HG03039 (cell line): ENCODE data around the gene FAM221B.

Experiments
- ATAC-seq: cut with Tn5 transposase; IDR thresholded peaks from one replicate; pipeline ENCODE4 v1.9.1; 2021; ENCODE audit warnings: mild to moderate bottlenecking, moderate library complexity; ENCODE audit not compliant: unreplicated experiment

Gene FAM221B

DNA sequence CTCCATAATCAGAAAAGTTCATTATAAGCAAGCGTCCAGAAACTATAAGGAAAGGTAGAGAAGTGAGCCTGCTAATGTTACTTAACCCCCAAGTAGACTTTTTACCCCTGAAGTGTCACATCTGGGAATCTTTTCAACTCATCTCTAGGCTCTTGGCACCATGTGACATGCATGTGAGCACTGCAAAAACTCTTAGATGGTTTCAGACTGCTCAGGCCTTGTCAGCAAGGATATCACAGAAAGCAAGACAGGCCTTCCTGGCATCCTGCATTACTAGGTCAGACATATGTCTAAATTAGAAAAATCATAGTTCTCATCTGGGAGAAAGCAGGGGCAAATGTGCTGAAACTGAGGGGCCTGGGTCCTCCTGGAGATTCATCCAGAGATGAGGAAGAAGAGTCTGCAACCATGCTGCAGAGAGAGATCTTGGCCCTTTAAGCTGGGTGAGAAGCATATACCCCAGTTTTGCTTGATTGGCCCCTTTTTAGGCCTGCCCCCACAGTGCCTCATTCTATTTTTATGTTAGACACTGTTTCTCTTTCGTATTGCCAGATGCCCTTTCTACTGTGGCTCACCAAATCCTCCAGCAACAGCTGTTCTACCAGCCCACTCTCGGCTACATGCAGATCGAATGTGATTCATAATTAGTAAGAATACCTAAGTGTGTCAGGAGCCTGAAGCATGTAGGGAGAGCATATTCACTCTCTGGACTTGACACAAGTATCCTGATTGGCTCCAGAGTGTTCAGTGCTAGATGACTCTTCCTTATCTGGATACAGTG, 19.4 kb upstream of the FAM221B start:
- ATAC-seq: peak; percentile 82

DNA sequence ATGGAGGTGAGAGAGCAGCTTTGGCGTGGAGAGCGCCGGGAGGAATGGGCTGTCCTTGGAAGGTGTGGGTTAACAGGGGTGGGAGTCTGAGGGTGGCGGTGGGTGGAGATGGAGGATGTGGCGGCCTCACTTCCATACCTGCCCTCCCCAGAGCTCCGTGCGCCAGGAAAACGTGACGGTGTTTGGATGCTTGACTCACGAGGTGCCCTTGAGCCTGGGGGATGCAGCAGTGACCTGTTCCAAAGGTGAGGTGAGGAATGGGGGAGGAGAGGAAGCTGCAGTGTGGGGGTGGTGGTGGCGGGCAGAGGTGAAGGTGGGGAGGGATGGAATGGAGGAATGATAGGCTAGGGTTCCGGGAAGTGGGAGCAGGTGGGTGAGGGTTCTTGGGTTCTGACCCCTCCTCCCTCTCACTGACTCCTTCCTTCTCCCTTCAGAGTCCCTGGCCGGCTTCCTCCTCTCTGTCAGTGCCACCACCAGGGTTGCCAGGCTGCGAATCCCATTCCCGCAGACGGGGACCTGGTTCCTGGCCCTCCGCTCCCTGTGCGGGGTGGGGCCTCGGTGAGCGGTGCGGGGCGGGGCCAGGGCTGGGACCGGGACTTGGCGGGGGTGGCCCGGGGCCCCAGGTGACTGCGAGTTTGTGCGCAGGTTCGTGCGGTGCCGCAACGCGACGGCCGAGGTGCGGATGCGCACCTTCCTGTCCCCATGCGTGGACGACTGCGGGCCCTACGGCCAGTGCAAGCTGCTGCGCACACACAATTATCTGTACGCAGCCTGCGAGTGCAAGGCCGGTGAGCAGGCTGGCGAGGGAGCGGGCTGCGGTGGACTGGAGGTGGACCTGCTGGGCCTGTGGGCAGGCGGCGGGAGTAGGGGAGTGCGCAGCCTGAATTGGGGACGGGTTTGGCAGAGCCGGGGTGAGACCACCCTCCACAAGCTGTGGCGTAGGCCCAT, 17.6 kb upstream of the FAM221B start:
- no peak for ATAC-seq

GRCh38 chr9:35844628-35845270, 16.2 kb upstream of the FAM221B start:
- no peak for ATAC-seq

DNA sequence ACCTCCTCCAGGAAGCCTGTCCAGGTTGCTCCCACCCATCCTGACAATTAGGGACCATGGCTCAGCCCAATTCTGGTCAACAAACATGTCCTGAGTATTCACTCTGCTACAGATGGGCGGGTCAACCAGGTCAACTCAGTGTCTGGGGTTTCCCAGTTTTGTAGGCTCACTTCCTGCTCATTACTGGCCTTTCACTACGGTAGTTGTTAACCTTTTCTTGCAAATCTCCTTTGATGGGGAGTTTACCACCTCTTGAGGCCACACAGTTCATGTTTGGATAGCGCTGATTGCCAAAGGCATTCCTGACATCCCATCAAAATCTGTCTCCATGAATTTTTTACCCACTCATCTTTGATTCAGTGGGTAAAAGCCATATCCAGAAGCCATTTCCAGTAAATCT, 14.3 kb upstream of the FAM221B start:
- ATAC-seq: peak; percentile 64

- no peak for ATAC-seq
Observed at GRCh38 chr9:35842020-35842745, 13.7 kb upstream of the FAM221B start.

- no peak for ATAC-seq
Observed at GRCh38 chr9:35841645-35841900, 13.0 kb upstream of the FAM221B start.

- no peak for ATAC-seq
Observed at GRCh38 chr9:35840881-35841644, 12.5 kb upstream of the FAM221B start.

GRCh38 chr9:35839926-35840325, 11.4 kb upstream of the FAM221B start:
- ATAC-seq: no peak

DNA sequence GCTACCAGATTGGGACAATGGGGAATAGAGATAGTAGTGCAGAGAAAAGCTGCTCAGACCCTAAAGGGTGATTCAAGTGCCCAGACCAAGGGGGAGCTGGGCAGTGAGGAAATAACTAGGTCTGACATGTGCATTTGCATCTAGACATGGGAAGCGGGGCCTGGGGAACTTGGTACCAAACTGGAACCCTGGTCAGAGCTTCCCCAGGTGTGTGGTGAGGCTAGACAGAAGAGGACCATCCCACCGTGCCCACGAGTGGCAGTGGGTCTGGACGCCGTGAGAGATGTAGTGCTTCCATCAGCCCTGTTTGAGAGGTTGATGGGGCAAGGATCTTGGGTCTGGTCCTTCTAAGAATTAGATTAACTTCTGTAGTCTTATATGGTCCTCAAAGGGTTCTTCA, 8.1 kb upstream of the FAM221B start:
- ATAC-seq: no peak

GRCh38 chr9:35835766-35836165, 7.2 kb upstream of the FAM221B start:
- no peak for ATAC-seq

GRCh38 chr9:35835216-35835632, 6.7 kb upstream of the FAM221B start:
- ATAC-seq: no peak

GRCh38 chr9:35834260-35835215, 6.0 kb upstream of the FAM221B start:
- no peak for ATAC-seq

GRCh38 chr9:35832814-35833213, 4.3 kb upstream of the FAM221B start:
- ATAC-seq: no peak

DNA sequence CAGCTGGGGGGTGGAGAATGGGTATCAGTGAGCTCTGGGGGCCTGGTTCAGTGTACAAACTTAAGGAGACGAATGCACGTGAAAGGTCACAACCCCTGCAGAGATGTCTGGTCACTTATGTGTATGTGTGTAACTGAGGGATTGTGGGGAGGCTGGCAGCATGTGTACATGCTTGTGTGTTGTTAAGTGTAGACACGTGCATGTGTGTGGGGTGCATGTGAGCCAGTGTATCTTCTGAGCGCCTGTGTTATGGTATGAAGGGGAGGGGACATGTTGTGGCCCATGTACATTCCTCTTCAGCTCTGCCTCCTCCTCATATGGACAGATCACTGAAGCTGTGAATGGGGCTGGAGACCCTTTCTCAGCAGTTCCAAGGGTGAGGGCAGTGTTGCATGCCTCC, 2.5 kb upstream of the FAM221B start:
- ATAC-seq: no peak

DNA sequence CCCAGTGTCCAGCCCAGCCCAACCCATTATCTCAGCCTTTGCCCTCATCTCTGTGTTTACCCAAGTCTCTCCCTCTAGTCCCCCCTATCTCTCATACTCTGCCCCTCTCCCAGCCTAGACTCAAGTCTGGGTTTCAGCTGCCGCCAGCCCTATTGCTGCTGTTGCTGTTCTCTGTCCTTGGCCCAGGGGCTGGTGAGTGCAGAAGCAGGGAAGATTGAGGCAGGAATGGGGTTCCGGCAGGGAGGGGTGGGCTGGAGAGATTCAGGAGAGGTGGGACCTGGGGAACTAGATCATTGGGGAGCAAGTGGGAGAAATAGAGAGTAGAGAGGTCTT, 1.2 kb upstream of the FAM221B start:
- no peak for ATAC-seq

- peak; percentile 65 for ATAC-seq
Observed at GRCh38 chr9:35829084-35829763, 692 bp upstream of the FAM221B start, which contains the start of gene TMEM8B. Gene TMEM8B (plus strand): TSS chr9:35829228. CDS start chr9:35829448, 220 bp downstream.

DNA sequence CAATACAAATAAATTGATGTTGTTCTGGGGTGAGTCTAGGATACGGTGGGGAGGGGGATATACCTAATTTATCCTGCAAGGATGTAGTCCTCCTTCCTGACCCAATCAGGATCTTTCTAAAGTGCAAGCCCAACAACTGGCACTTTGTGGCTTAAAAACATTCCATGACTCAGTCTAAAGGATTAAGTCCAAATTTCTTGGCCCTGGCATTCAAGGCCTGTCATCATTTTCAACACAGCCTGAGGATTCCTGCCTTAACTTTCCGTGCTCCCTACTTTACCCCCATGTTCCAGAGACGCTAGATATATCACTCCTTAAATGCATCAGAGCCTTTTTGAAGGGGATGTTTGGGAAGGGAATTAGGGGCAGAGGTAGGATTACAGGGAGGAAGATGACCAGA, 1.0 kb downstream of the FAM221B start:
- ATAC-seq: no peak

- ATAC-seq: peak; percentile 37
Observed at GRCh38 chr9:35826071-35826701, 2.3 kb downstream of the FAM221B start.
